Stimulated activated effector memory CD8-positive, alpha-beta T cell treated with anti-CD3 and anti-CD28 coated beads, Interleukin-12 subunit alpha, Interleukin-12 subunit beta, amount 100 ng/mL, for 72 hours (primary cell): ENCODE data around the gene DIS3L2.
"Not testable (repeated sequence)": the region's sequence is repeated elsewhere in the genome, so short reads cannot be mapped to it uniquely, and the experiment has no call there.

Source experiments
- ATAC-seq: fragments of 150-1000 bp; cut with Tn5 transposase; 2 replicates; pipeline ENCODE4 v1.10.0; 2021
- DNase-seq, 2 donors: peaks; one replicate each; pipeline ENCODE4 v3.0.0; 2021 to 2022; ENCODE audit warnings: low spot score in 2 of 2
- H3K27ac Mint-ChIP-seq: one replicate; pipeline ENCODE4 v1.8.0; 2022; ENCODE audit warnings: mild to moderate bottlenecking, mixed read lengths
- H3K36me3 Mint-ChIP-seq: one replicate; pipeline ENCODE4 v1.8.0; 2022; ENCODE audit warnings: mild to moderate bottlenecking, mixed read lengths
- H3K4me1 Mint-ChIP-seq: one replicate; pipeline ENCODE4 v1.8.0; 2022; ENCODE audit warnings: mixed read lengths
- H3K4me3 Mint-ChIP-seq: one replicate; pipeline ENCODE4 v1.8.0; 2022; ENCODE audit warnings: mild to moderate bottlenecking, mixed read lengths
- H3K9me3 Mint-ChIP-seq: one replicate; pipeline ENCODE4 v1.8.0; 2022; ENCODE audit warnings: mixed read lengths

Gene DIS3L2

DNA sequence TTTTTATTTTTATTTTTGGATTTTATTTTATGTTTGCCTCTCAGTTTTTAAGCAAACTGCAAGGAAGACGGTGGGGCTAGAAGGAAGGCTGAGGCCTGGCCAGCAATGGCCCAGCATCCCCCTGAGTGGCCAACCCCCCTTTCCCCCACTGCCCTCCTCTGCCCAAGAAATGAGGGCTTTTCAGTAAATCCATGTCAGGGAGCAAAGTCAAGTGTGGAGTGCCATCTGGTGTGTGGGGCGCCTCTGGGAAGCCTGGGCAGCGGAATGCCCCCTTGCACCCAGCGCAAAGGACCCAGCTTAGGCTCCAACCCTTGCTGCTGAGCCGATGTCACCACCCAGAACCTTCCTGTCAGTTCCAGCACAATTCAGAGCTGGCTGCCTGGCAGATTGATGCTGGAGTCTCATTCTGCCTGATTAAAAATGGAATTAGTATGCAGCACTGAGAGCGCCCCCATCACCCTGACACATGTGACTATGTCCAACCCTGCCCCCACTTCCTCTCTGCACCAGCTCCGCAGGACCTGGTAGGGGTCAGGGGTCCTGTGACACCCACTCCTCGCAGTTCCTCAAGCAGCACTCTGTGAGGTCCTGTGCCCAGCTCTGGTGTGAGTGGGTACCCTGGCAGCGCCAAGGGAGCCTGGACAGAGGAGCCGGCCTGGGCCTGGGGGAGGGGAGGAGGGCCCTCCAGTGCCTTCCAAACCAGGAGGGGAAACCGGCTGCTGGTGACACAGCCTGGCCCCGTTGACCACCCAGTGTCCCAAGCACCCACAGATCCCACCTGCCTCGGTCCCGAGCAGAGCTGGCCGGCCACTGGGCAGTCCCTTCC, 407.8 kb downstream of the DIS3L2 start:
- Mint-ChIP-seq H3K27ac (no peak overlapping the region), H3K4me1 (peaks cover 9% of the 10 kb centered on the region), H3K36me3 (no peaks in the 10 kb centered on the region), H3K9me3 (no peaks in the 10 kb centered on the region), H3K4me3 (no peak overlapping the region)
- ATAC-seq (no peak), DNase-seq (no peak)

DNA sequence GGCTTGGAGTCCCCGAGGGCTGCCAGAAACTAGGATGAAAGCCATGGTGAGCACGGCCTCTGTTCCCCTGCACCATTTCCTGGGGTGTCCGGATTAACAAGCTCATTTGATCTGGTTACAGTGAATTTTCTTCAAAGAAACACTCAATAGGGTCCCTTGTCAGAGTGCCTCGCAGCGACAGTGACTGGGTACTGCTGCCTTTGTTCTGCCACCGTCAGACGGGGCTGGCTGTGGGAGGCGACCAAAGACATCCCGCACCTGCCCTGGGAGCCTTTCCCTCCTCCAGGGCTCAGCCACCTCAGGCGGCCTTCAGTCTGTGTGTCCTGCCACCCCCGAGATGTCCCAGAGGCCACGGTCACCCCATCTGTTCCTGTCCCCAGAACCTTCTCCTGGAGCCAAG, 408.5 kb downstream of the DIS3L2 start:
- not testable (repeated sequence) for H3K4me3 Mint-ChIP-seq, DNase-seq, H3K4me1 Mint-ChIP-seq, H3K9me3 Mint-ChIP-seq, H3K27ac Mint-ChIP-seq, H3K36me3 Mint-ChIP-seq, ATAC-seq

DNA sequence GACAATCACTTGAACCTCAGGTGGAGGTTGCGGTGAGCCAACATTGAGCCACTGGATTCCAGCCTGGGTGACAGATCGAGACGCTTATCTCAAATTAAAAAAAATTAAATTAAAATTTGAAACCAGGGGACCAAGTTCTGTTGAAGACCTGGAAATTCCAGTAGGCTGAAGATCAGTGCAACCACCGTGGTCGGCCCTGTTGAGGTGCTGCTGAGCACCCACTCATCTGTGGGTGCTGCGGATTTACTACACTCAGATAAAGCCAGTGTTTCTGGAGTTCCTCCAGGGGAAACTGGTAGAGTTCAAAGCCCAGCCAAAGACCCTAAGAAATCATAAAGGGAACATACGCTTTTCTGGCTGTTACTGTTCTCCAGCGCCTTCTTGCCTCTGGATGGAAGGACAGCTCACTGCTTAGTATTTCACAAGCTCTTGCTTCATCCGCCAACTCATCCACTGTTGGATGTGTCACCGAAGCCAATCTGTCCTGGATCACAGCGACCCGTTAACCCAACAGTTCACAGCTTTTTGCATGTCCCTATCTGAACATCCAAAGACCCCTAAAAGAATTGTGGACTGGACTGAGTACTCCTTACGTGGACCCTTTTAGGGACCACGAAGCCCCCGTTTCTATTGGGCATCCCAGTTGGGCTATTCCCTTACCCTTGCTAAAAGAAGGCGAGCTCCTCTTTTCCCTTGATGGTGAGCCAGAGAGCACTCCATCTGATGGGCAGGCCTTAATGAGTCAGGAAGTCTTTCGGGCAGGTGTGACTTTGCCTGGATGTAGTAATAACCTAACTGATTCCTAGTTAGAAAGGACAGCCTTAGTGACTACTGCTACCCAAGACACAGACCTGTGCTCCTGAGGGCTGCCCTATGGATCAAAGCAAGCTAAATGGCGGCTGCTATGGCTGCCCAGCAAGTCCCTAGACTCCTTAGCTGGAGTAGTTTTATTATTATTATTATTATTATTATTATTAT, 411.0 kb downstream of the DIS3L2 start:
- no peak for ATAC-seq

DNA sequence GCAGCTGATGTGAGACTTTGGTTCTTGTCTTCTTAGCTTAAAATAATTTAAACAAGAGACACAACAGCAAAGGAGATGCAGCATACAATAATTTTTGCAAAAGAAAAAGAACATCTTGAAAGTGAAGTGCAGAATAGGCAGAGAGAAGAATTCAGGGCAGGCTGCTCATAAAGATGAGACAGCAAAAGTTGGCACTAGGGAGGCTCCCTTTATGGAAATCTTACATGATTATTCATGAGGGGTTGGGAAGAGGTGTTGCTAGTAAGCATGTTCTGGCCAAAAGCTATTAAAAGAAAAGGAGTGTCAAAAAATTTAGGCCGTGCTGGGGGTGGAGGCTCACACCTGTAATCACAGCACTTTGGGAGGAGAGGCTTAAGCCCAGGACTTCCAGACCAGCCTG, 412.8 kb downstream of the DIS3L2 start:
- Mint-ChIP-seq H3K4me3 (no peak overlapping the region), H3K9me3 (no peaks in the 10 kb centered on the region), H3K4me1 (no peaks in the 10 kb centered on the region), H3K27ac (no peak overlapping the region), H3K36me3 (no peaks in the 10 kb centered on the region)
- ATAC-seq (no peak), DNase-seq (no peak)

More for the DNA sequence above, 411.0 kb downstream of the DIS3L2 start:
- DNase-seq = no peak
- no peak overlapping the region for H3K27ac Mint-ChIP-seq
- no peaks in the 10 kb centered on the region for H3K9me3 Mint-ChIP-seq
- no peak overlapping the region for H3K4me3 Mint-ChIP-seq
- no peaks in the 10 kb centered on the region for H3K36me3 Mint-ChIP-seq
- H3K4me1 Mint-ChIP-seq = no peaks in the 10 kb centered on the region

DNA sequence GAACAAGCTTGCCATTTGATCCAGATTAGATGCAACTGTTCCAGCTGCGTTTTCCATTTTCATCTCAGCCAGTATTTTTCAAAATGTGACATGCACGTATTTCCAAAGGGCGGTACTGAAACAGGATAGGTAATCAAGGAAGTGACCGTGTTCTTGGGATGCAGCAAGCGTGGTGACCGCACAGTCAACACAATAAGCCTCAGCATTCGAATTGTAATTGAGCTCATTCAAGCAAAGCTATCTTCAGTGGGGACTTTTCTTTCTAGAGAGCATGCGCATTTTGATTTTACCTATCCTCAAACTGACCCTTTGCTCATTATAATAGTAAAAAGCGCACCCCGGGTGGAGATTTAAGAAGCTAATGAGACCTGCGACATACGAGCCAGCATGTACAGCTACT, 413.7 kb downstream of the DIS3L2 start:
- H3K4me3 Mint-ChIP-seq = no peak overlapping the region
- no peaks in the 10 kb centered on the region for H3K36me3 Mint-ChIP-seq
- DNase-seq (no peak), ATAC-seq (no peak)
- no peaks in the 10 kb centered on the region for H3K4me1 Mint-ChIP-seq
- H3K27ac Mint-ChIP-seq = no peak overlapping the region
- no peaks in the 10 kb centered on the region for H3K9me3 Mint-ChIP-seq

DNA sequence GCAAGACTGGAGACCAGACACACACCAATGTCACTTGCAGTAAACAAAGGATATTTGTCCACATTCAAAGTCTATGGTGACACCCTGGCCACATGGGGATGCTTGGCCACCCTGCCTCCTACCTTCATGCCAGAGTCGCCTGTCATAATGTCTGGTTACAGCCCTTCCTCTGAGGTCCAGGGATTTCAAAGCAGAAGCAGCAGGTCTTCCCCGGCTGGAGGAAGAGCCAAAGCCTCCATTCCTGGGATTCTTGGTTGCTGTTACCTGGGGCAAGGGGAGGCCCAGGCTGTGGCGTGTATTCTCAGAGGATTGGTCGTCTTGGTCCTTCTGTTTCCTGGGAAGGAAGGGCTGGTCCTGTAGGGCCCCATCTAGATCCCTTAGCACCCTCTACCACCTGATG, 414.7 kb downstream of the DIS3L2 start:
- DNase-seq = no peak
- ATAC-seq = no peak
- no peak overlapping the region for H3K4me3 Mint-ChIP-seq
- H3K9me3 Mint-ChIP-seq = no peaks in the 10 kb centered on the region
- no peaks in the 10 kb centered on the region for H3K36me3 Mint-ChIP-seq
- H3K27ac Mint-ChIP-seq = no peak overlapping the region
- no peaks in the 10 kb centered on the region for H3K4me1 Mint-ChIP-seq

DNA sequence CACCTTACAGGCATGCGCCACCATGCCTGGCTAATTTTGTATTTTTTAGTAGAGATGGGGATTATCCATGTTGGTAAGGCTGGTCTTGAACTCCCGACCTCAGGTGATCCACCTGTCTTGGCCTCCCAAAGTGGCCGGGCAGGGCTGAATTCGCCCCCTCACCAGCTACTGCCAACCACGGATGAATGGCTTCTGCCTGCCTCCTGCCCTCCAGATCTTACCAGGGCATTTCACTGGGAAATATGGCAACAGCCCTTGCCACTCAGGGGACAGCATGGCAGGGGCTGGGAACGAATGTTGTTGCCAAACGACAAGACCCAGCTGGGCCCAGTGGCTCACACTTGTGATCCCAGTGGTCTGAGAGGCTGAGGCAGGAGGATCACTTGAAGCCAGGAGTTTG, 415.2 kb downstream of the DIS3L2 start:
- DNase-seq (no peak), ATAC-seq (no peak)
- Mint-ChIP-seq H3K9me3 (no peaks in the 10 kb centered on the region), H3K4me3 (no peak overlapping the region), H3K36me3 (no peaks in the 10 kb centered on the region), H3K4me1 (no peaks in the 10 kb centered on the region), H3K27ac (no peak overlapping the region)

DNA sequence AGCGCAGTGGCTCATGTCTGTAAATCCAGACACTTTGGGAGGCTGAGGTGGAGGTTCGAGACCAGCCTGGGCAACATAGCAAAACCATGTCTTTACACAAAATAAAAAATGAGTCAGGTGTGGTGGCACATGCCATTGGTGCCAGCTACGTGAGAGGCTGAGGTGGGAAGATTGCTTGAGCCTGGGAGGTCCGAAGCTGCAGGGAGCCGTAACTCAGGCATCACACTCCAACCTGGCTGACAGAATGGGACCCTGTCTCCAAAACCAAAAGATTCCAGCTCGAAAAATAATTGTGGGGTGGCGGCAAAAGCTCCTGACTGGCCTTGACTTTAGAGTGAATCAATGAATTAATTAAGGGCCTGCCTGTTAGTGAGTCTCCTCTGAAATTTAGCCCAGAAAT, 415.8 kb downstream of the DIS3L2 start:
- no peak overlapping the region for H3K4me3 Mint-ChIP-seq
- H3K27ac Mint-ChIP-seq = no peak overlapping the region
- no peak for ATAC-seq
- no peak for DNase-seq
- H3K36me3 Mint-ChIP-seq = no peaks in the 10 kb centered on the region
- no peaks in the 10 kb centered on the region for H3K4me1 Mint-ChIP-seq
- H3K9me3 Mint-ChIP-seq = no peaks in the 10 kb centered on the region

DNA sequence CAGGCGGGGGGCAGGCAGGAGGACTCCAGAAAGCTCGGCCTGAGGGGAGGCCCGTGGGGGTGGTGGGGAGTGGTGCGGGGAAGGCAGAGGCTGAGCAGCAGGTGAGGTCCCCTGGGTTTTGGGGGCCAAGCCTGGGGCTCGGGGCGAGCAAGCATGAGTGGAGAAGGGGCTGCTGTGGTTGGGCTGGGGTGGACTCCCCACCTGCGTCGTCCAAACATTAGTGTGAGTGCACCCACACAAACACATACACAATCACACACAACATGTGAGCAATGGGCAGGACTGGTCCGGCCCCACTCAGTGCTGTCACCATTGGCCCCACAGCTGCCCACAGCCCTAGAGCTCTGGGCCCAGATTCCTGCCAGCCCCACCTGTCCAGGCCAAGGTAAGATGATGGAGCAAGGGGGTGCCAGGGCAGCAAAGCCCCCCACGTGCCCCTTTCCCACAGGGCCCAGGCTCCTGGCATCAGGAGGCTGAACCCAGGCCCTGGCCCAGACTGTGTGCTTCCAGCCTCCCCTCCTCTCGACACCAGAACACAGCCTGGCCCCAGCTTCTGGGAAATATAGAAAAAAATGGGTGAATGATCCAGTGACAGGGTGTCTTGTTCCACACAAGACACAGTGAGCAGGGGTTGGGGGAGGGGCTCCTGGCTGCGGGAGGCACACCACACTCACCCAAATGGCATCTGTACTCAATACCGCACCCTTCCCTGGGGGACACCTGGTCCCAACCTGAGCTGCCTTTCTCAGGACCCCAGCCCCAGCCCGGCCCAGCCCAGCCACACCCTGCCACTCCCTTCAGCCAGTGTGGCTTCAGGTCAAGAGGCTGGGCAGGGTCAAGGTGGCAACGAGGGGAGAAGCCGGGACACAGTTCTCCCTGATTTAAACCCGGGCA, 416.6 kb downstream of the DIS3L2 start:
- Mint-ChIP-seq H3K27ac (no peak overlapping the region), H3K4me3 (no peak overlapping the region), H3K36me3 (no peaks in the 10 kb centered on the region), H3K9me3 (no peaks in the 10 kb centered on the region), H3K4me1 (no peaks in the 10 kb centered on the region)
- no peak for ATAC-seq
- no peak for DNase-seq

DNA sequence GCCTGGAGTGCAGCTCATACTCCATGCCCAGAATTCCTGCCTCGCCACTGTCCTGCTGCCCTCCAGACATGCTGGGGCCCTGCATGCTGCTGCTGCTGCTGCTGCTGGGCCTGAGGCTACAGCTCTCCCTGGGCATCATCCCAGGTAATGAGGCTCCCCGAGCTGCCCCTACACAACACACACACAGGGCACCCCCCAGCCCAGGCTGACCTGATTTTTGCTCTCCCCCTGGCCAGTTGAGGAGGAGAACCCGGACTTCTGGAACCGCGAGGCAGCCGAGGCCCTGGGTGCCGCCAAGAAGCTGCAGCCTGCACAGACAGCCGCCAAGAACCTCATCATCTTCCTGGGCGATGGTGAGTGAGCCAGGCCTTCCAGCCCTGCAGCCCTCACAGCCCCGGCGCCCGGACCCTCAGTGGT, 417.2 kb downstream of the DIS3L2 start, which contains the start of gene ALPP:
Gene ALPP (plus strand): TSS at position 17 of the 417 bp plus-strand sequence. CDS start 52 bp downstream, at position 69.
- H3K4me3 Mint-ChIP-seq, H3K27ac Mint-ChIP-seq, H3K4me1 Mint-ChIP-seq, DNase-seq, H3K36me3 Mint-ChIP-seq, ATAC-seq, H3K9me3 Mint-ChIP-seq: not testable (repeated sequence)

DNA sequence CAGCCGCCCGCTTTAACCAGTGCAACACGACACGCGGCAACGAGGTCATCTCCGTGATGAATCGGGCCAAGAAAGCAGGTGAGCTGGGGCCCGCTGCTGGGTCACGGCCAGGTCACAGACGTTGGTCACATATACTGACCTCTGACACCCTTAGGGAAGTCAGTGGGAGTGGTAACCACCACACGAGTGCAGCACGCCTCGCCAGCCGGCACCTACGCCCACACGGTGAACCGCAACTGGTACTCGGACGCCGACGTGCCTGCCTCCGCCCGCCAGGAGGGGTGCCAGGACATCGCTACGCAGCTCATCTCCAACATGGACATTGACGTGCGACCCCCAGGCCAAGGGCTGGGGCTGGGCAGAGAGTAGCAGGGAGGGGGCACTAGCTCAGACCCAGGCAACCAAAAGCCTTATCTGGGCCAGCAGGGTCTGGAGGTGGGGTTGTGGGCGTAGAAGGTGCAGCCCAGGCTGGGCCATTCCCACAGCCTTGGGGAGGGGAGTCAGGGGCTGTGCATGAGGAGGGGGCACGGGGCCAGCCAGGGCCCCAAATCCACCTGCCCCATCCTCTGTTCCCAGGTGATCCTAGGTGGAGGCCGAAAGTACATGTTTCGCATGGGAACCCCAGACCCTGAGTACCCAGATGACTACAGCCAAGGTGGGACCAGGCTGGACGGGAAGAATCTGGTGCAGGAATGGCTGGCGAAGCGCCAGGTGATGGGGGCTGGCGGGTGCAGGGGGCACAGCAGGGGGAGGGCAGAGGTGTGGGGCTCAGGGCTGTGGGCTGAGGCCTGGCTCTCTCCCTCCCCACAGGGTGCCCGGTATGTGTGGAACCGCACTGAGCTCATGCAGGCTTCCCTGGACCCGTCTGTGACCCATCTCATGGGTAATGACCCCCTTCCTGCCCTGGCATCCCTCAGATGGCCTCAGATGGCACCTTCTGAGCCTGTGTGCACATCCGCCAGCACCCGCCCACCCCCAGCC, 418.4 kb downstream of the DIS3L2 start:
- H3K27ac Mint-ChIP-seq, H3K4me1 Mint-ChIP-seq, H3K4me3 Mint-ChIP-seq, DNase-seq, H3K36me3 Mint-ChIP-seq, H3K9me3 Mint-ChIP-seq, ATAC-seq: not testable (repeated sequence)

DNA sequence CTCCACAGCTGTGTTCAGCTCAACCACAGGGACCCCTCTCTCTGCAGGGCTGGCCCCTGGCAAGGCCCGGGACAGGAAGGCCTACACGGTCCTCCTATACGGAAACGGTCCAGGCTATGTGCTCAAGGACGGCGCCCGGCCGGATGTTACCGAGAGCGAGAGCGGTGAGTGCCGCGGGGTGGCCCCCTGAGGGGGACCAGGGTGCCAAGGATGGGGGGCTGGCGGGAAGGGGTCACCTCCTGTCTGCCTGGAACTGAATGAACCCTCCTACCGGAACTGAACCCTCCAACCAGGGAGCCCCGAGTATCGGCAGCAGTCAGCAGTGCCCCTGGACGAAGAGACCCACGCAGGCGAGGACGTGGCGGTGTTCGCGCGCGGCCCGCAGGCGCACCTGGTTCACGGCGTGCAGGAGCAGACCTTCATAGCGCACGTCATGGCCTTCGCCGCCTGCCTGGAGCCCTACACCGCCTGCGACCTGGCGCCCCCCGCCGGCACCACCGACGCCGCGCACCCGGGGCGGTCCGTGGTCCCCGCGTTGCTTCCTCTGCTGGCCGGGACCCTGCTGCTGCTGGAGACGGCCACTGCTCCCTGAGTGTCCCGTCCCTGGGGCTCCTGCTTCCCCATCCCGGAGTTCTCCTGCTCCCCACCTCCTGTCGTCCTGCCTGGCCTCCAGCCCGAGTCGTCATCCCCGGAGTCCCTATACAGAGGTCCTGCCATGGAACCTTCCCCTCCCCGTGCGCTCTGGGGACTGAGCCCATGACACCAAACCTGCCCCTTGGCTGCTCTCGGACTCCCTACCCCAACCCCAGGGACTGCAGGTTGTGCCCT, 419.9 kb downstream of the DIS3L2 start:
- peaks cover 13% of the 10 kb centered on the region for H3K4me1 Mint-ChIP-seq
- ATAC-seq = peak; percentile 51
- H3K4me3 Mint-ChIP-seq, H3K36me3 Mint-ChIP-seq, DNase-seq, H3K27ac Mint-ChIP-seq, H3K9me3 Mint-ChIP-seq: not testable (repeated sequence)
